Astrocyte of the spinal cord (primary cell): ENCODE results near the gene SLC9A5.

Source experiments
- DNase-seq: peaks from one replicate; pipeline ENCODE4 v3.0.0; 2011; ENCODE audit warnings: low read depth, low spot score
- H3K4me3 ChIP-seq: 2 replicates; pipeline ENCODE4 v1.5.1; 2011; ENCODE audit warnings: low read depth, mild to moderate bottlenecking, low read length, moderate library complexity
- CTCF ChIP-seq: IDR thresholded peaks from 2 replicates; pipeline ENCODE4 v1.5.1; 2012; ENCODE audit warnings: low read depth, mild to moderate bottlenecking, low read length, inconsistent platforms
- in situ Hi-C: cut with HindIII; loops from 2 replicates; pipeline ENCODE4 v1.10.0; 2017; ENCODE audit warnings: low sequenced_read_pairs

The SLC9A5 gene

GRCh38 chr16:67291461-67291860, 42.7 kb downstream of the SLC9A5 start:
- no peak for DNase-seq
- no peak overlapping the region for H3K4me3 ChIP-seq
- no peak for TF ChIP-seq CTCF
- in situ Hi-C loops, result no loop called here

GRCh38 chr16:67294171-67294757, 45.5 kb downstream of the SLC9A5 start:
- H3K4me3 ChIP-seq, result no peak overlapping the region
- TF ChIP-seq CTCF, result no peak
- in situ Hi-C loops, result no loop called here
- DNase-seq, result no peak

GRCh38 chr16:67294938-67295361, 46.2 kb downstream of the SLC9A5 start:
- H3K4me3 ChIP-seq, result no peak overlapping the region
- in situ Hi-C loops, result no loop called here
- DNase-seq, result no peak
- TF ChIP-seq CTCF, result no peak

- no peak for TF ChIP-seq CTCF
- in situ Hi-C loops, result no loop called here
- H3K4me3 ChIP-seq, result no peak overlapping the region
- DNase-seq, result peak; percentile 62
Observed at GRCh38 chr16:67296420-67296819, 47.6 kb downstream of the SLC9A5 start.

GRCh38 chr16:67298277-67298676, 49.5 kb downstream of the SLC9A5 start:
- in situ Hi-C loops, result no loop called here
- H3K4me3 ChIP-seq, result no peak overlapping the region
- no peak for DNase-seq
- TF ChIP-seq CTCF, result no peak

- DNase-seq, result no peak
- TF ChIP-seq CTCF, result no peak
- in situ Hi-C loops, result no loop called here
- no peak overlapping the region for H3K4me3 ChIP-seq
Observed at GRCh38 chr16:67299269-67299668, 50.5 kb downstream of the SLC9A5 start.
